GM18858 (cell line): ENCODE data around the gene LTF.
"Not testable (repeated sequence)": the region's sequence is repeated elsewhere in the genome, so short reads cannot be mapped to it uniquely, and the experiment has no call there.

Source experiments
- ATAC-seq: cut with Tn5 transposase; IDR thresholded peaks from one replicate; pipeline ENCODE4 v1.9.1; 2021; ENCODE audit not compliant: unreplicated experiment

Gene LTF

DNA sequence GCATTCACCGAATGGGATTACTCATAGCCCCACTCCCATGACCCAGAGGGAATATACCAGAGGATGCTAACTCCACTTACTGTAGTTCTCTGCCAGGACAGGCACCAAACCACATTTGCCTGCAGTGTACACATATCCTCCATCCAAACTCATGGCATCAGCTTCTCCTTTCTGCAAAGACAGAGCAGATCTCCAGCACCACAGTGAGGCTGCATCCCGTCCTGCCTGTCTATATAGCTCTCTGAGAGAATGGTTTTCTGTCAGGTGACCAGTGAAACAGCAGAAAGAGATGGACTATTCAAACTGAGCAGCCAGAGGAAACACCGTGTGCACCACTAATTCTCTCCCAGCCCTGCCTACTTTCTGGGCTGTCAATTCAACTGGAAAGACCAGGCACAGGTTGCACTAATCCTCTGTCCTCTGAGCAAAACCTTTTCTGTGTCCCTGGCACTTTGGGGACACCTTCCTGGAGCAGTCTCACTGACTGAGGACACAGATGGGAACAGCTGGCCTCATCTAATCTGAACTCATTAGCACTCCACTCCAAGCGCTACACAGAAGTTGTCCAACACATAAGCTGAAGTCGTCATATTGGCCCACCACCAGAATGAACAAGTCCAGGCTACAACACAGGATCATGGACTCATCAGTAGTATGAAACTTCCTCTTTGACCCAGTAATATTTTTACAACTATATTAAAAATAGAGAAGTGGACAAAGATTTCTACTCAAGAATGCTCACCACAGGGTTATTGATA, 17.3 kb downstream of the LTF start:
- no peak for ATAC-seq

DNA sequence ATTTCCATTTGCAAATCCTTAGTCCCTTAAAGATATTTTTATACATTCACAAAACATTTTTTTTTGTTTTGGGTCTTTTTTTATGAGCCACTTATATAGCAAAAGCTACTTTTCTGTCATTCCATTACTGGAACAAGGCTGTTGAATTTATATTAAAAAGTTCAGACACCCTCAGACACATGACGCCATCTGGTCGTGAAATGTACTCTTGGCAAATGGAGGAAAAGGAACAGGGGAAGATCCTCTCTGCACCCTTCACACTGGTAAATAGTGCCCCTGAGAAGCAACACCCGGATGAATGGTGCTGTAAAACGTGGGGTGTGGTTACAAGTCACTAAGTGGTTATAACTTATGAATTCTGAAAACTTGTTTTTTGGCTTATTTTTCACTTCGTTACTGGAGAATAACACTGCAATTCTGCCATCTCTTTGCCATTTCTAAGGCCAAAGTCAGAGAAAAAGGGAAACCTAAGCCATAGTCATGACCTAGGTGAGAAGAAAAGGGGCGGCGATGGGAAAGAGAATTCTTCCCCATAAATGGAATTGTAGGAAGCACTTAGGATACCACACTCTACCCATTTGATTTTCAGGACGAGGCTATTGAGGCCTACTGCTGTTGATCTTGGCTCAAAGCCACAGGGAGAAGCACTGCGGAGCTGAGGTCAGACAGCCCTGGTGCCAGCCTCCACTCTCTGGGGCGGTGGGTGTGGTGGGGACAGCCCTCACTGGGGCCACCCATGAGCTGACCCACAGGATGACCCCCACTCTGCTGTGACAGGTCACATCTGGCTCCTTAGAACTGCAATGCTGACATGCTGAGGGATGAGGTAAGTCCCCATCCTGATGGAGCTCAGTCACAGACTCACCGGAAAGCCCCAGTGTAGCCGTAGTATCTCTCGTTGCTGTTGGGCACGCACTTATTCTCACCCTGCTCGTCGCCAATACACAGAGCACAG, 21.9 kb downstream of the LTF start:
- no peak for ATAC-seq

DNA sequence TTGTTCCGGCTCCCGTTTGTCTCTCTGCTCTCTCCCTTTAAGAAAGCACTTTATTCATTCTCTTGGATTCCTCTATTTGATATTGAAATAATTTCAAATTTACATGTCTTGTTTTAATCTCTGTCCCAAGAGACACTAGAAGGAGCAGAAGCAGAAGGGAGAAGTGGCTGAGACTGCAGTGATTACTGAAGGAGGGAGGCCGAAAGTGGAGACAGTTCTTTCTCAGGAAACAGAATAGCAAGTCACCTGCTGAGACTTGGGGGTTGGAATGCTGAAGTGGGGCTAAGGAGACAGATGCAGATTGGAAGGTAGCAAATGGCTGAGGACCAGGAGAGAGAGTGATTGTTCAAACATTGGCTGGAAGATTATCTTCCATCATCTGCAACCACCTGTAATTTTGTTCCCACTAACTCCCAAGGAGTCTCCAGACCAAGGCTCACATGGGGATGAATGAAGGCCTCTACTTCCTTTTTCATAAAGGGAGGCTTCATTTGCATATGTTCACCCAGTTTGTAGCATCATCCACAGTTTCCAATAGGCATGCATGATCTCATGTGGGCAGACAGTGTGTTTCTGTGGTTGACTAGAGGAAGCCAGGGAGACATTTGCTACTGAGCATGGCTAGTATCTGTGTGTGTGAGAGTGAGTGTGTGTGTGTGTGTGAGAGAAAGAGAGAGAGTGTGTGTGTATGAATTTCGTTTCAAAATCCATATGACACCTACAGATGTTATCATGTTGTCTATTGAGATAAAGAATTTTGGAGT, 24.0 kb downstream of the LTF start:
- peak; percentile 69 for ATAC-seq

GRCh38 chr3:46438831-46439230, 25.9 kb downstream of the LTF start:
- no peak for ATAC-seq

DNA sequence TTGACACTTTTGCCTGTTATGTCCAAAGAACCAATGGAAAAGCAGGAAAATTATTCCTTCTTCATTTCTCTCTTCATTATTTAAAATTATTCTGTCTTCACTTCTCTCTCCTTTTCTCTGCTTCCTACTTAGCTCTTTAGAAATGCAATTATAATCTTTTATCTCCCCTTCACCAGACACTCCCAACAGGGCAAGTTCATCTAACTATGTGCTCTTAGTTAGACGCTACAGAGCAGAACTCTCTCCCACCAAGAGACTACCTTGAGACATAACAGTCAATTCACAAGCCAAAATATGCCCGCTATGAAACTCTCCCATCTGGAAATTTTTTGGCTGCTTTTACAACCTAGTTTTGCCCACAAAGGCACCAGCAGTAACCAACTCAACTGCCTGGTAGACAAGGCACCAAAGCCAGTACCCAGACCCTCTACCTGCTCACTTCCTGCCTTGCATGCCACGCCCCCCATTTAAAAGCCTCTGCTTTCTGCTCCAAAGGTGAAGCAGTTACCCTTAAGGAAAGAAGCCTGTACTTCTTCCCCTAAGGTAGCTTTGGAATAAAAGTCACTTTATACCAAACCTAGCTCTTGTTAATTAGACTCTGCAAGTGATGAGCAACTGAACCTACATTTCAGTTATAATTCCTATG, 29.5 kb downstream of the LTF start:
- no peak for ATAC-seq

GRCh38 chr3:46433841-46434240, 30.9 kb downstream of the LTF start:
- ATAC-seq: no peak

- ATAC-seq: not testable (repeated sequence)
Observed at GRCh38 chr3:46433118-46433517, 31.6 kb downstream of the LTF start.

DNA sequence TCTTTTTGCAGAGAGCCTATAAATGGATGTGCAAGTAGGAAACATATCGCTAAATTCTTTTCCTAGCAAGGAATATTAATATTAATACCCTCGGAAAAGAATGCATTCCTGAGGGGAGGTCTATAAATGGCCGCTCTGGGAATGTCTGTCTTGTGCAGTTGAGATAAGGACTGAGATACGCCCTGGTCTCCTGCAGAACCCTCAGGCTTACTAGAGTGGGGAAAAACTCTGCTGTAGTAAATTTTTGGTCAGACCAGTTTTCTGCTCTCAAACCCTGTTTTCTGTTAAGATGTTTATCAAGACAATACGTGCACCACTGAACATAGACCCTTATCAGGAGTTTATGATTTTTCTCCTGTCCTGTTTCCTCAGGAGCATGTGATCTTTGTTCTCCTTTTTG, 32.8 kb downstream of the LTF start:
- not testable (repeated sequence) for ATAC-seq

- not testable (repeated sequence) for ATAC-seq
Observed at GRCh38 chr3:46430879-46431278, 33.8 kb downstream of the LTF start.

DNA sequence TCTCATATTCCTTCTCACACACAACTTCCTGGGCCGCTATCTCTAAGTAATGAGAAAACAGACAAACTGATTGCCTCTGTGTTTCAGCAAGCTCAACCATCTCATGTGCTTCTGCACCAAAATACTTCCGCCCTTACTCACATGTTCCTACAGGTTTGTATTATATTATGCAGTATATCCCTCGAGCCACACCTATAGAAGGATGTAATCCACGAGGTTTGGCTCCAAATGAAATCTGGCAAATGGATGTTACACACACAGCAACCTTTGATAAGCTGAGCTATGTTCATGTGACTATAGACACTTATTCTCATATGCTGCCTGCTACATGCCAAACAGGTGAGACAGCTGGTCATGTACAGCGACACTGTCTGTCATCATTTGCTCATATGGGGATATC, 35.0 kb downstream of the LTF start:
- no peak for ATAC-seq

DNA sequence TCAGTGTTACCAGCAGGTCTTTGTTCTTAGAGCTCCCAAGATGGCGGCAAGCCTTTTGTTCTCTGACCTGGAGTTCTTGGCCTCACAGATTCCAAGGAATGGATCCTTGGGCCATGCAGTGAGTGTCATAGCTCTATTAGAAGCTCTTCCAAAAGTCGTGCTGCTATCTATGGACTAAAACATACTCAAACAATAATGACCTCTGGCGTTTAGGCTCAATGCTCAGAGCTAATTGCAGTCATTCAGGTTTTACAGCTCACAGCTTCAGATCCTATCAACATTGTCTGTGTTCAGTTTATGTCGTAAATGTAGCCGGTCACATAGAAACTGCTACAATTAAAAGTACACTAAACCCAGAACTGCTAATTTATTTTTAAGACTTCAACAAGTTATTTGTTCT, 35.5 kb downstream of the LTF start:
- ATAC-seq: no peak

GRCh38 chr3:46427916-46428833, 36.5 kb downstream of the LTF start:
- ATAC-seq: no peak

DNA sequence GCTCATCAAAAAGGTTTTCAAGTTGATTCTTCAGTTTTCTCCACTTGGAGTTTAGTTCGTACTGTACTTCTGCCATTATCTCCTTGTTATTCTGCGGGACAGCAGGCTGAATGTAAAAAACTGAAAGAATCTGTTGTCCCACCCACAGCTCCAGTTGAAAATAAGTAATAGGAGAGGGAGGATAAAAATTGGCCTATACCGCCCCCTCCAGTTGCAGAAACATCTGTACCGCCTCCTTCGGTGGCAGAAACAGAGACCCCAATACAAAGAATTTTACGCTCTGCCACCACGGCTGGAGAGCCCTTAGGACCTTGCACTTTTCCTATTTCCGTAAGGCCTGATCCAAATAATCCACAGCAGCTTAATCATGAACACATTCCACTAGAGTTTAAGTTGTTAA, 37.3 kb downstream of the LTF start:
- not testable (repeated sequence) for ATAC-seq

GRCh38 chr3:46426476-46426875, 38.2 kb downstream of the LTF start:
- ATAC-seq: not testable (repeated sequence)

DNA sequence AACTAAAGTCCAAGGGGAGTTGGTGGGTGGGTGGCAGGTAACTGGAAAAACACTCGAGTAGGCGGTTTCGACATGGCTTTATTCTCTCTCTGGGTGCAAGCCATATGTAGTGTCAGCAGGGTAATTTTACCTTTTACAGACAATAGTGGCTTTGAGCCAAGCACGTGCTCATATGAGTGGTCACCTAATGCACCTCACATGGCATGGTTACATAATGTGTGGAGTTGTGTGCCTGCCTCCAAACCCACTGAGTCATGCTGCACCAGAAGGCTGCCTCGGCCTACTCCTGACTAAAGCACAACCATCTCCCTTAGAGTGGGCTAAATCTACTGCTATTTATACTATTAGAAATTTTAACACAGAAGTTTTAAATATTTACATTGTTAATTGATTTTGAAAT, 41.1 kb downstream of the LTF start:
- no peak for ATAC-seq

GRCh38 chr3:46422617-46423016, 42.1 kb downstream of the LTF start:
- no peak for ATAC-seq

GRCh38 chr3:46420931-46421330, 43.8 kb downstream of the LTF start:
- no peak for ATAC-seq

DNA sequence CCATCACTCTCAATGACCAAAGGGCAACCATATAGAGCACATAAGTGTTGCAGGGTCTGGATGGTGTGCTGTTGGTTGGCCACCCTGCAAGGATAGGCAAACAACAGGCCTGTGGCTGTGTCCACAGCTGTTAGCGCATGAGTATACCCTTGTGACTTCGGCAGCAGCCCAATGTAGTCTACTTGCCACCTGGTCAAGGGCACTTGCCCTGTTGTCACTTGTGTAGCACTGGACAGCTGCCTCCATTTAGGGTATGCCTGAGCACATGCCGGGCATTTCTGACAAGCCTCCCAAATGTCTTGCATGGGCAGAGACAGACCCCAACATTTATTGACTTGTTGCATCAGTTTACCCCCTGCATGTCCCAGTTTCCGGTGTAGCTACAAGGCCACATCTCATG, 44.9 kb downstream of the LTF start:
- ATAC-seq: no peak

DNA sequence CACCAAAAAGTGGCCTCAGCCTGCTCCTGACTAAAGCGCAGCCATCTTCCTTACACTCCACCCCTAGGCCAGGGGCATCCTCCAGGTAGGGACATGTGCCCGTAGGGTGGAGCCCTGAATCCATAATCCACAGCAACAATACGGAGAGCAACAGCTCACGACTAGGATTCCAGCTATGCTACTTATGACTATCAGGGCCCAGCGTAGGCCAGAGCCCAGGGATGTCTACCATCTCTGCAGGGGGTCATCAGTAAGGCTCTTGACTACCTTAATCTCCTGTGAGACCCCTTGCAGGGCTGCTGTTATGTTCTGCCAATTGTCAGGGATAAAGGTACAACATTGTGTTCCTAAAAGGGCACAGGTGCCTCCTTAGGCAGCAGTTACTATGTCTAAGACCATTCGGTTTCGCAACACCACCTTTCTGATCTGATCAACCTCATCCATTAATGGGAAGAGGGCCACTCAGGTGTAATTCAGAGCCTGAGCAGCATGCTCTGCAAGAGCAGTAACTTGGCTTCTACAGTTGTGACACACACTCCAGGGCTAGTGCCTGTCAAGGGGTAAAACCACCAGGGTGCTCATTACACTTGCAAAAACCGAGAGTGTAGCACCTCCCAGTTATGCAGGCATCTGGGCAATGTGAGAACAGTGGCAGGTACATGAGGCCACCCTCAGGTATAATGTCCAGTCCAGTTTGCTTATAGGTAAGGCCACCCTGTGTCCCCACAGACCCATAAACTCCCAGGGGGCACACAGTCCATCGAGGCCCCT, 46.7 kb downstream of the LTF start:
- ATAC-seq: no peak
